Measurements from ENCODE around the gene PARVG. TPM values are rescaled to one million over a fixed set of nuclear protein-coding genes. Genes with fewer than 3 reads are reported as not detected.

PARVG gene
- 0.01 TPM in 1 of 5 replicates, not detected in the others for total RNA-seq (2022; extraction: Qiagen RNA extraction)

DNA sequence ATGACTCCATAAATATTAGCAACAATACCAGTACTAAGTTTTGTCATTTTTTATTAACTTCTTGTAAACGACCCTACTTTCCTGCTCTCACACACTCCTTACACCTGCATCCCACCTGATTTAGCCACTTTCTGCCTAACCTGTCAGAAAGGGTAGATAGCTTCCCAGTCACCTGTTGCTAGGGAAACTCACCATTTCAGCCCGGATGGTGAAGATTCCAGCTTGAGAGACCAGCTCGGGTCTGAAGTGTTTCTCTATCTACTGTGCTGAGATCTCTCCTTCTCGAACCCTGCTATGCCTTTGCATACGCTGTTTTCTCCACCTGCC is at the start of gene PARVG:
Gene PARVG (plus strand): TSS at position 220 of the 327 bp plus-strand sequence. CDS start 2,405 bp downstream, outside the sequence.

Other genes starting within 250 kb of the PARVG start
- 43.5 to 49.1 TPM (median 46.7 TPM) in 5 replicates for gene SAMM50, start 225.5 kb upstream of the PARVG start, total RNA-seq (2022; extraction: Qiagen RNA extraction)
- gene PARVB, start 156.6 kb upstream of the PARVG start, total RNA-seq (2022; extraction: Qiagen RNA extraction) = 35.5 to 45.1 TPM (median 40.3 TPM) in 5 replicates
- 5.4 to 6.7 TPM (median 6.1 TPM) in 5 replicates for gene SHISAL1, start 132.0 kb downstream of the PARVG start, total RNA-seq (2022; extraction: Qiagen RNA extraction)

All from A549 treated with CORT108297 at 1 μM for 4 hours (cell line).